ENCODE data around the gene SPOCK1. TPM values are rescaled to one million over a fixed set of nuclear protein-coding genes. Genes with fewer than 3 reads are reported as not detected.

The SPOCK1 gene
- total and polyA plus RNA-seq, 4 donors, result 0.48 to 4.5 (median 0.69) TPM

GRCh38 chr5:137361280-137361679, 137.8 kb downstream of the SPOCK1 start:
- TF ChIP-seq, protein P1, sequence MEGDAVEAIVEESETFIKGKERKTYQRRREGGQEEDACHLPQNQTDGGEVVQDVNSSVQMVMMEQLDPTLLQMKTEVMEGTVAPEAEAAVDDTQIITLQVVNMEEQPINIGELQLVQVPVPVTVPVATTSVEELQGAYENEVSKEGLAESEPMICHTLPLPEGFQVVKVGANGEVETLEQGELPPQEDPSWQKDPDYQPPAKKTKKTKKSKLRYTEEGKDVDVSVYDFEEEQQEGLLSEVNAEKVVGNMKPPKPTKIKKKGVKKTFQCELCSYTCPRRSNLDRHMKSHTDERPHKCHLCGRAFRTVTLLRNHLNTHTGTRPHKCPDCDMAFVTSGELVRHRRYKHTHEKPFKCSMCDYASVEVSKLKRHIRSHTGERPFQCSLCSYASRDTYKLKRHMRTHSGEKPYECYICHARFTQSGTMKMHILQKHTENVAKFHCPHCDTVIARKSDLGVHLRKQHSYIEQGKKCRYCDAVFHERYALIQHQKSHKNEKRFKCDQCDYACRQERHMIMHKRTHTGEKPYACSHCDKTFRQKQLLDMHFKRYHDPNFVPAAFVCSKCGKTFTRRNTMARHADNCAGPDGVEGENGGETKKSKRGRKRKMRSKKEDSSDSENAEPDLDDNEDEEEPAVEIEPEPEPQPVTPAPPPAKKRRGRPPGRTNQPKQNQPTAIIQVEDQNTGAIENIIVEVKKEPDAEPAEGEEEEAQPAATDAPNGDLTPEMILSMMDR (IDR thresholded peaks at IDR 0.05; ENCODE audit: control extremely low read depth, extremely low read depth), result no peak
- ATAC-seq (ENCODE audit: insufficient read depth, low FRiP score) (no peak), DNase-seq (no peak)
- 41 to 63% methylated on average over 2 of the region's 2 CpGs for WGBS, 2 donors
- no peak overlapping the region for H3K27ac ChIP-seq (ENCODE audit: low read depth in 1 of 2, low read length in 1 of 2)
- H3K4me1 ChIP-seq (ENCODE audit: control insufficient read depth in 5 of 5, insufficient read depth in 5 of 5, low read length in 5 of 5), result no peaks in the 10 kb centered on the region
- no peaks in the 10 kb centered on the region for H3K36me3 ChIP-seq (ENCODE audit: control insufficient read depth in 4 of 4, insufficient read depth in 4 of 4, low read length in 4 of 4)
- no peaks in the 10 kb centered on the region for H3K9me3 ChIP-seq (ENCODE audit: control insufficient read depth in 4 of 4, insufficient read depth in 3 of 4, low read length in 3 of 4)
- no peak overlapping the region for H3K4me3 ChIP-seq
- peaks cover 0 to 20% (median 0%) of the 10 kb centered on the region in 3 donors for H3K27me3 ChIP-seq (ENCODE audit: control insufficient read depth in 3 of 3, insufficient read depth in 3 of 3, low read length in 2 of 3)
- H3K9ac ChIP-seq (ENCODE audit: insufficient read depth in 1 of 2, low read length in 2 of 2), result no peak overlapping the region

- TF ChIP-seq, protein P1 (IDR thresholded peaks at IDR 0.05; ENCODE audit: control extremely low read depth, extremely low read depth), result no peak
- Histone ChIP-seq H3K9ac (ENCODE audit: insufficient read depth in 1 of 2, low read length in 2 of 2) (no peak overlapping the region), H3K27ac (ENCODE audit: low read depth in 1 of 2, low read length in 1 of 2) (no peak overlapping the region), H3K27me3 (ENCODE audit: control insufficient read depth in 3 of 3, insufficient read depth in 3 of 3, low read length in 2 of 3) (peaks cover 0 to 20% (median 0%) of the 10 kb centered on the region in 3 donors), H3K4me1 (ENCODE audit: control insufficient read depth in 5 of 5, insufficient read depth in 5 of 5, low read length in 5 of 5) (no peaks in the 10 kb centered on the region), H3K9me3 (ENCODE audit: control insufficient read depth in 4 of 4, insufficient read depth in 3 of 4, low read length in 3 of 4) (peaks cover 0 to 2% (median 0%) of the 10 kb centered on the region in 4 donors), H3K4me3 (no peak overlapping the region), H3K36me3 (ENCODE audit: control insufficient read depth in 4 of 4, insufficient read depth in 4 of 4, low read length in 4 of 4) (no peaks in the 10 kb centered on the region)
- no peak for ATAC-seq (ENCODE audit: insufficient read depth, low FRiP score)
- no peak for DNase-seq
These were observed 138.5 kb downstream of the SPOCK1 start for GRCh38 chr5:137360607-137361006.

DNA sequence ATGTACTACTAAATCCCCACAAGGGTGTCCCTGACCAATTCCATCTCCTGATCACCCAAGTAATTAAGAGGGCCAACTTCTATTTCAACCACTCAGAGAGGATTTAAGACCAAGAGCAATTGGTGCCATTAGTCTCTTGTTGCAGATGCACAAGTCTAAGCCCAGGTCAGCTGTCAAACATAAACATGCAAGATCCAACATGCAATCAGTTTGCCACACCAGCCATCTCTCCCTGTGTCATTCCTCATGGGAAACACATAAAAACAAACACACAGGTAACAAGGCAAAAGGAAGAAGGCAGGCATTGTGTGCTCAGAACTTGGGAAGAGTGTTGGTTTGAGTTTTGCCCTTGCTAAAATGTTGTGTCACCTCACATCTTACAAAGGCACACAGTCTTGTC, 139.2 kb downstream of the SPOCK1 start:
- DNase-seq, result no peak
- H3K9me3 ChIP-seq (ENCODE audit: control insufficient read depth in 4 of 4, insufficient read depth in 3 of 4, low read length in 3 of 4), result peaks cover 0 to 3% (median 0%) of the 10 kb centered on the region in 4 donors
- ATAC-seq (ENCODE audit: insufficient read depth, low FRiP score), result no peak

More for the DNA sequence above, 139.2 kb downstream of the SPOCK1 start:
- no peaks in the 10 kb centered on the region for H3K36me3 ChIP-seq (ENCODE audit: control insufficient read depth in 4 of 4, insufficient read depth in 4 of 4, low read length in 4 of 4)
- TF ChIP-seq, protein P1 (IDR thresholded peaks at IDR 0.05; ENCODE audit: control extremely low read depth, extremely low read depth), result no peak
- H3K9ac ChIP-seq (ENCODE audit: insufficient read depth in 1 of 2, low read length in 2 of 2), result no peak overlapping the region
- no peaks in the 10 kb centered on the region for H3K4me1 ChIP-seq (ENCODE audit: control insufficient read depth in 5 of 5, insufficient read depth in 5 of 5, low read length in 5 of 5)
- H3K27me3 ChIP-seq (ENCODE audit: control insufficient read depth in 3 of 3, insufficient read depth in 3 of 3, low read length in 2 of 3), result peaks cover 0 to 20% (median 0%) of the 10 kb centered on the region in 3 donors
- no peak overlapping the region for H3K27ac ChIP-seq (ENCODE audit: low read depth in 1 of 2, low read length in 1 of 2)
- H3K4me3 ChIP-seq, result no peak overlapping the region
